ENCODE data around the gene TSHZ2. TPM values are rescaled to one million over a fixed set of nuclear protein-coding genes. Genes with fewer than 3 reads are reported as not detected.

Gene TSHZ2
- total RNA-seq, 1 experiment from 2014 or later: 0.07 TPM

GRCh38 chr20:53202777-53203176 is 230.6 kb downstream of the TSHZ2 start:
- ATAC-seq (no peak), DNase-seq (ENCODE audit: low read depth, low spot score) (no peak)
- H3K9ac ChIP-seq (ENCODE audit: low read length): no peak overlapping the region
- peaks cover 42% of the 10 kb centered on the region for H3K27me3 ChIP-seq (ENCODE audit: insufficient read depth, low read length)
- H3K9me2 ChIP-seq (ENCODE audit: insufficient read depth): no peaks in the 10 kb centered on the region
- no peaks in the 10 kb centered on the region for H3K9me3 ChIP-seq (ENCODE audit: control insufficient read depth in 1 of 2, insufficient read depth in 1 of 2, low read depth in 1 of 2, low read length in 2 of 2)
- H3K4me3 ChIP-seq (replicated peaks in 1 of 2; ENCODE audit: low read depth in 1 of 2, low read length in 2 of 2): no peak overlapping the region
- no TSS peak for BruUV-seq (replicated peaks)
- intact Hi-C loops (cut with micrococcal nuclease): no loop called here
- H4K20me1 ChIP-seq (ENCODE audit: insufficient read depth): no peaks in the 10 kb centered on the region
- H3K36me3 ChIP-seq (ENCODE audit: control insufficient read depth in 1 of 2, insufficient read depth in 2 of 2, low read length in 2 of 2): no peaks in the 10 kb centered on the region
- RAD21 ChIA-PET (ENCODE audit: low non-redundant PET in 1 of 2, low total read pairs in 2 of 2, uncharacterized antibody in 2 of 2, unreplicated experiment in 2 of 2): interaction anchor here (0.7 kb wide), 2 partner anchors 336 to 345 kb away, joined by 3 read pairs; no protein-coding TSS in a partner anchor
- peaks cover 0 to 6% of the 10 kb centered on the region in 2 experiments; a peak in 2 of 4 replicates for H3K4me1 ChIP-seq (ENCODE audit: control insufficient read depth in 1 of 2, insufficient read depth in 2 of 2, low read length in 2 of 2)
- H3K79me2 ChIP-seq (ENCODE audit: insufficient read depth, low read length): no peaks in the 10 kb centered on the region
- CTCF ChIA-PET: interaction anchor here (0.6 to 1.2 kb wide), 2 partner anchors 13 to 401 kb away, joined by 3 to 8 read pairs; no protein-coding TSS in a partner anchor
- no peak overlapping the region for H2AFZ ChIP-seq (ENCODE audit: low read depth, low read length, poor library complexity, severe bottlenecking)
- POLR2A ChIA-PET: no interaction called here
- TF ChIP-seq SP1 (IDR thresholded peaks at IDR 0.05; ENCODE audit: low read depth) (no peak), SRF (IDR thresholded peaks at IDR 0.05; ENCODE audit: low read depth) (no peak), CEBPB (IDR thresholded peaks at IDR 0.05; ENCODE audit: low read depth) (no peak), YY1 (IDR thresholded peaks at IDR 0.05; ENCODE audit: extremely low read depth, insufficient replicate concordance, low read depth, low read length) (no peak)
- no peak overlapping the region for H3K27ac ChIP-seq (ENCODE audit: low read depth, low read length)
- no peak overlapping the region for H3K4me2 ChIP-seq (ENCODE audit: low read length)

- H3K4me3 ChIP-seq (replicated peaks in 1 of 2; ENCODE audit: low read depth in 1 of 2, low read length in 2 of 2): no peak overlapping the region
- no peak for ATAC-seq
- peaks cover 20% of the 10 kb centered on the region for H3K27me3 ChIP-seq (ENCODE audit: insufficient read depth, low read length)
- no peak for DNase-seq (ENCODE audit: low read depth, low spot score)
- no peaks in the 10 kb centered on the region for H3K9me3 ChIP-seq (ENCODE audit: control insufficient read depth in 1 of 2, insufficient read depth in 1 of 2, low read depth in 1 of 2, low read length in 2 of 2)
- RAD21 ChIA-PET (ENCODE audit: low non-redundant PET in 1 of 2, low total read pairs in 2 of 2, uncharacterized antibody in 2 of 2, unreplicated experiment in 2 of 2): no interaction called here
- H3K9ac ChIP-seq (ENCODE audit: low read length): no peak overlapping the region
- no peaks in the 10 kb centered on the region for H3K9me2 ChIP-seq (ENCODE audit: insufficient read depth)
- POLR2A ChIA-PET: no interaction called here
- H4K20me1 ChIP-seq (ENCODE audit: insufficient read depth): no peaks in the 10 kb centered on the region
- TF ChIP-seq POLR2A (IDR thresholded peaks at IDR 0.05; ENCODE audit: borderline replicate concordance, extremely low read depth, insufficient read depth, insufficient read length): no peak
- TF ChIP-seq EGR1 (IDR thresholded peaks at IDR 0.05; ENCODE audit: low read depth): no peak
- TF ChIP-seq FOSL1 (IDR thresholded peaks at IDR 0.05; ENCODE audit: low read depth): no peak
- TF ChIP-seq ZNF274 (IDR thresholded peaks at IDR 0.05; ENCODE audit: low read depth, low read length): no peak
- TF ChIP-seq CTCF (IDR thresholded peaks at IDR 0.05 in 2 of 3, conservative IDR thresholded peaks at IDR 0.05 in 1 of 3; ENCODE audit: borderline replicate concordance in 1 of 3, insufficient read depth in 1 of 3, low read depth in 2 of 3, low read length in 2 of 3): no peak
- TF ChIP-seq TCF7L2 (IDR thresholded peaks at IDR 0.05; ENCODE audit: borderline replicate concordance, extremely low read depth, insufficient read depth, insufficient read length): no peak
- TF ChIP-seq CEBPB (IDR thresholded peaks at IDR 0.05; ENCODE audit: low read depth): no peak
- no peak for TF ChIP-seq EZH2 (IDR thresholded peaks at IDR 0.05)
- no peak for TF ChIP-seq POLR2AphosphoS5 (IDR thresholded peaks at IDR 0.05; ENCODE audit: low read depth, low read length)
- no peak for TF ChIP-seq ATF3 (IDR thresholded peaks at IDR 0.05)
- intact Hi-C loops (cut with micrococcal nuclease): no loop called here
- BruUV-seq (replicated peaks): no TSS peak
- no peak overlapping the region for H3K27ac ChIP-seq (ENCODE audit: low read depth, low read length)
- CTCF ChIA-PET: interaction anchor here (0.7 kb wide), 1 partner anchor 194 kb away, joined by 3 read pairs; no protein-coding TSS in a partner anchor
- H3K4me1 ChIP-seq (ENCODE audit: control insufficient read depth in 1 of 2, insufficient read depth in 2 of 2, low read length in 2 of 2): peaks cover 0 to 6% of the 10 kb centered on the region in 2 experiments; a peak in 2 of 4 replicates
- no peaks in the 10 kb centered on the region for H3K36me3 ChIP-seq (ENCODE audit: control insufficient read depth in 1 of 2, insufficient read depth in 2 of 2, low read length in 2 of 2)
- no peak overlapping the region for H3K4me2 ChIP-seq (ENCODE audit: low read length)
- H2AFZ ChIP-seq (ENCODE audit: low read depth, low read length, poor library complexity, severe bottlenecking): no peak overlapping the region
- H3K79me2 ChIP-seq (ENCODE audit: insufficient read depth, low read length): no peaks in the 10 kb centered on the region
Observed at GRCh38 chr20:53205046-53205445, 232.9 kb downstream of the TSHZ2 start.

Data from HCT116 (cell line).